Stimulated activated CD4-positive, alpha-beta T cell treated with anti-CD3 and anti-CD28 coated beads, Interleukin-1b, Interleukin-23, amount 100 ng/mL, for 1 hour (primary cell): Measurements from ENCODE around the gene PPP5C.
"Not testable (repeated sequence)": the region's sequence is repeated elsewhere in the genome, so short reads cannot be mapped to it uniquely, and the experiment has no call there.

Experiments
- DNase-seq, 2 donors: peaks; one replicate each; pipeline ENCODE4 v3.0.0-alpha.2; 2020; ENCODE audit warnings: low read depth in 2 of 2

PPP5C gene

DNA sequence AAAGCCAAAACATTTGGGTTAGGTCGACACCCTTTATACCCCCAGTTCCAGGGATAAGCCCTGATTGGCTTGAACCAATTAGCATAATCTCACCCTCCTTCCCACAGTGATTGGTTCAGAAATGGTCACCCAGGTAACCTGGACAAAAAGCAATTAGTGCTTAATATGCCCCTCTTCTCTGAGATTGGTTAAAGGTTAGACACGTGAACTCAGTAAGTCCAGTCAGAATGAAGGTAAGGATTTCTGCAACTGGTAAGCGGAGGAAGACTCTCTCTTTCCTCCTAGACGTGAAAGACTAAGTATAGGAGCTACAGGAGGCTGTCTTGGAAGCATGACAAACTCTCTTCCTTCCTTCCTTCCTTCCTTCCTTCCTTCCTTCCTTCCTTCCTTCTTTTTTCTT, 83.1 kb downstream of the PPP5C start:
- no peak for DNase-seq

DNA sequence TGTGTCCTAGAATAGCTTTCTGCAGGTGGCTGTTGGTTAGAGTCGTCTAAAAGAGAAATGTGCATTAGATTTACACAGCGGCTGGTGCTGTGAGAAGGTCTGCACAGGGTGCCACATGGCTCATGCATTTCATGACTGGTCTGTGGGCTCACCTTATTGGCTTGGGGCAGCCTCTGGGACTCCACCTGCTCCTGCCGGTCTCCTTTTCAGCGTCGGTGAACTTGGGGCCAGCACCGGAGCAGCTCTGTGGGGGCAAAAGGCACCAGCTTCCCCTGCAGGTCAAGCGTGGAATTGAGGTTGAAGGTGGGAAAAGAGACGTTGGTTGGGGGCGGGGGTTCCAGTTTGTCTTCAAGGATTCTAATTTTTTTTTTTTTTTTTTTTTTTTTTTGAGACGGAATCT, 84.9 kb downstream of the PPP5C start:
- DNase-seq = no peak

DNA sequence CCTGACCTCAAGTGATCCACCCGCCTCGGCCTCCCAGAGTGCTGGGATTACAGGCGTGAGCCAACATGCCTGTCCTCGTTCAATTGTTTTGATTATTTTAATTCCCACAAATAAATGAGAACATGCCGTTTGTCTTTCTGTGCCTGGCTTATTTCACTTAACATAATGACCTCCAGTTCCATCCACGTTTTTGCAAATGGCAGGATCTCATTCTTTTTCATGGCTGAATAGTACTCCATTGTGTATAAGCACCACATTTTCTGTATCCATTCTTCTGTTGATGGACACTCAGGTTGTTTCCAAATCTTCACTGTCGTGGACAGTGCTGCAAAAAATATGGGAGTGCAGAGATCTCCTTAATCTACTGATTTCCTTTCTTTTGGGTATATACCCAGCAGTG, 86.6 kb downstream of the PPP5C start:
- not testable (repeated sequence) for DNase-seq

DNA sequence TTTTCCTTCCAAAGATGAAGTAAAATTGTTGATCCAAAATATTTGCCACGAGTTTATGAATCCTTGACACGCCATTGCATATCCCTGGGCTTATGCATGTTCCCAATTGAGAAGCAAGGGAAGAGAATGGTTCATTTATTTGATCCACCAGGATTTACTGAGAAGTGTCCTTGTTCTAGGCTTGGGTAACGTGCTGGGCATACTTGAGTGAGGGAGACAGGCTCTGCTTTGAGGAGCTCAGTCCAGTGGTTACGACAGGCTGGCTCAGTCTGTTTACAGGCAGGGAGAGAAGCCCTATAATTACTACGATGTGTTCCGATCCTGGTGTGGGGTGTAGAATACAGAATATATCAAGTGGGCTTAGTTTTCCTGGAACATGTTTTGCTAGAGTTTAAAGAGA, 88.1 kb downstream of the PPP5C start:
- no peak for DNase-seq

DNA sequence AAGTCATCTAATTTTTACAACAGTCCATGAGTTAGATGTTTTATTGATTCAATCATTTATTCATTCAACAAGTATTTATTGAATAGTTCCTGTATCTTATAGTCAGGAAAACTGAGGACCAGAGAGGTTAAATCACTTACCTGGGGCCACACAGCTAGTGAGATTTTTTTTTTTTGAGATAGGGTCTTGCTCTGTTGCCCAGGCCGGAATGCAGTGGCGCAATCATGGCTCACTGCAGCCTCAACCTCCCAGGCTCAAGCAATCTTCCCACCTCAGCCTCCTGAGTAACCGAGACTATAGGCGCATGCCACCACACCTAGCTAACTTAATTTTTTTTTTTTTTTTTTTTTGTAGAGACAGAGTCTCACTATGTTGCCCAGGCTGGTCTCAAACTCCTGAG, 88.8 kb downstream of the PPP5C start:
- DNase-seq = not testable (repeated sequence)
